Progenitor cell of endocrine pancreas (in vitro differentiated cells): ENCODE data around the gene ATXN7L1. TPM values are rescaled to one million over a fixed set of nuclear protein-coding genes. Genes with fewer than 3 reads are reported as not detected.

Experiments
- DNase-seq: peaks from one replicate; pipeline ENCODE4 v3.0.0; 2021; ENCODE audit warnings: low spot score; ENCODE audit not compliant: unreplicated experiment
- H3K27ac Mint-ChIP-seq: 2 replicates; pipeline ENCODE4 v1.8.0; 2021; ENCODE audit warnings: mild to moderate bottlenecking, moderate library complexity, mixed read lengths
- H3K27me3 Mint-ChIP-seq: 2 replicates; pipeline ENCODE4 v1.8.0; 2021; ENCODE audit warnings: mixed read lengths
- H3K36me3 Mint-ChIP-seq: 2 replicates; pipeline ENCODE4 v1.8.0; 2022; ENCODE audit warnings: mixed read lengths; ENCODE audit not compliant: insufficient read depth
- H3K4me1 Mint-ChIP-seq: 2 replicates; pipeline ENCODE4 v1.8.0; 2021; ENCODE audit warnings: low read depth, mixed read lengths
- H3K4me3 Mint-ChIP-seq: 2 replicates; pipeline ENCODE4 v1.8.0; 2021; ENCODE audit warnings: low read depth, mild to moderate bottlenecking, moderate library complexity, mixed read lengths
- H3K9me3 Mint-ChIP-seq: 2 replicates; pipeline ENCODE4 v1.8.0; 2021; ENCODE audit warnings: low read depth, mixed read lengths
- CTCF ChIP-seq: fragments of 200-600 bp; sonication (generic); IDR thresholded peaks from one replicate; pipeline ENCODE4 v1.5.0; 2021; ENCODE audit warnings: antibody characterized with exemption, mild to moderate bottlenecking; ENCODE audit not compliant: unreplicated experiment
- total RNA-seq: library from RNA; stranded (reverse); gene quantifications from 2 replicates; pipeline ENCODE4 v1.2.1, GENCODE V29; 2021

The ATXN7L1 gene
- total RNA-seq, 1 donor from 2014 or later: 18.3 TPM

- H3K27me3 Mint-ChIP-seq: peaks cover 64% of the 10 kb centered on the region
- DNase-seq: no peak
- peak overlapping the region; percentile 6 for H3K27ac Mint-ChIP-seq
- no peak overlapping the region for H3K4me3 Mint-ChIP-seq
- no peaks in the 10 kb centered on the region for H3K9me3 Mint-ChIP-seq
- no peak for TF ChIP-seq CTCF
- H3K36me3 Mint-ChIP-seq: peaks cover 13% of the 10 kb centered on the region
- H3K4me1 Mint-ChIP-seq: peaks cover 28% of the 10 kb centered on the region
Measured at GRCh38 chr7:105816954-105817615, 59.3 kb downstream of the ATXN7L1 start.

DNA sequence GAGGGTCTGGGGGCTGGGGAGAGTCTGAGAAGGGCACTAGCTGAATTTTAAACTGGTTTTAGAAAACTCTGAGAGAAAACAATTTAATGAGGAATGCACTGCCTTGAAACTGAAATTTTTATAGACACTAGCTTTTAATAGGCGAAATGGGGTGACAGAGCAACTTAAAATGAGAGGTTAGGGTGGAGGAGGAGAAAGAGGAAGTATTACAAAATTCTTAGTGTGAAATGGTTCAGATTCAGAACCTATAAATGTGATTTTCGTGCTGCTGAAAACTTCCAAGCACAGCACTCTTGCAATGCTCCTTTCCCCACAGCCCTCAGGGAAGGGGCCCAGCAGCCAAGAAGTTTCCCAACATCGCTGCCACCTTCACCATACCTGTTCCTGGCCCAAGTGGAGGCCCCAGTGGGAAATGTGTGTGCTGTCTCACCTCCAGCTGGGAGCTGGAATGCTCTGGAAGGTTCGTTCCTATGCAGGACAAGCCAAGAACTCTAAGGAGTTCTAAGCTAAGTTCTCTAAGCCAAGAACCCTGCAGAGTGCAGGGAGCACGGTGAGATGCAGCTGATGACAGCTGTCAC lies 60.0 kb downstream of the ATXN7L1 start:
- Mint-ChIP-seq H3K27me3 (peaks cover 64% of the 10 kb centered on the region), H3K9me3 (no peaks in the 10 kb centered on the region), H3K4me3 (no peak overlapping the region), H3K27ac (no peak overlapping the region), H3K4me1 (peaks cover 28% of the 10 kb centered on the region), H3K36me3 (peaks cover 13% of the 10 kb centered on the region)
- TF ChIP-seq CTCF: no peak
- no peak for DNase-seq

GRCh38 chr7:105815576-105815975 lies 60.8 kb downstream of the ATXN7L1 start:
- no peak overlapping the region for H3K27ac Mint-ChIP-seq
- H3K4me1 Mint-ChIP-seq: peaks cover 30% of the 10 kb centered on the region
- TF ChIP-seq CTCF: no peak
- H3K4me3 Mint-ChIP-seq: no peak overlapping the region
- DNase-seq: no peak
- H3K36me3 Mint-ChIP-seq: peaks cover 16% of the 10 kb centered on the region
- H3K9me3 Mint-ChIP-seq: no peaks in the 10 kb centered on the region
- peaks cover 66% of the 10 kb centered on the region for H3K27me3 Mint-ChIP-seq

DNA sequence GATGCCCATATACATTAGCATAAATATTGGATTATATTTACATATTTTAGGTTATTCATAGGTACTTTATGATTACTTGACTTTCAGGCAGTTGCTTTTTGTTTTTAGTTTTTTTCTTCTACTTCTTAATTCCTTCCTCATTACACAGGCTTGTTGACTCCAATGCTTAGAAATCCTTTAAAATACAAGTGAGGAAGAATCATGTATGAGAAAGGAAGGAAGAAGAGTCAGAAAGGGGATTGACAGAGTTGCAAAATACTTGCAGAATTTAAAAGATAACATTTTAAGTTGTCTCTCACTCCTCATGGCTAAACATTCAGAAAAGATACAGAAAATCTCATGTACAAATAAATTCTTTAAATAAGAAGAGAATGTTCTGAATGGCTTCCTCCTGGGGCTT lies 61.9 kb downstream of the ATXN7L1 start:
- Mint-ChIP-seq H3K27me3 (peaks cover 64% of the 10 kb centered on the region), H3K9me3 (no peaks in the 10 kb centered on the region), H3K4me3 (no peak overlapping the region), H3K27ac (no peak overlapping the region), H3K36me3 (peaks cover 15% of the 10 kb centered on the region), H3K4me1 (peaks cover 30% of the 10 kb centered on the region)
- TF ChIP-seq CTCF: no peak
- no peak for DNase-seq

DNA sequence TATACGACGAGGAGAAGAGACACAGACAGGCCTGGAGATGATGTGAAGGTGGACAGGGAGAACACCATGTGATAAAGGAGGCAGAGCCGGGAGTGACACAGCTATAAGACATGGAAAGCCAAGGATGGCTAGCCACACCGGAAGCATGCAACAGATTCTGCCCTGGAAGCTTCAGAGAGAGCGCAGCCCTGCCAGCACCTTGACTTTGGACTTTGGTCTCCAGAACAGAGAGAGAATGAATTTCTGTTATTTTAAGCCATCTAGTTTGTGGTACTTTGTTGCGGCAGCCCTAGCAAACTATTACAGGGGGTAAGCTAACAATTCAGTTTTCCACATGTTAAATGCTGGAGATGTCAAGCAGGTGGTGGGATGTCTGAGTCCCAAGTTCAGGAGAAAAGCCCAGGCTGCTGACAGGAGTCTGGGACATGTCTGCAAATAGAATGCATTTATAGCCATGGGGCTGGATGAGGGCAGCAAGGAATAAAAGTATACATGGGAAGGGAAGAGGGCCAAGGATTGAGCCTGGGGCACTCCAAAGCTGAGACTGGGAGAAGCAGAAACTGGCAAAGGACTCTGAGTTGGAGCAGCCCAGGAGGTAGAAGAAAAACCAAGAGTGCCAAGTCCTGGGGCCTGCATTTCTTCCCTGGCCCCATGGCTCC lies 65.1 kb downstream of the ATXN7L1 start:
- peaks cover 23% of the 10 kb centered on the region for H3K4me1 Mint-ChIP-seq
- DNase-seq: no peak
- no peak overlapping the region for H3K27ac Mint-ChIP-seq
- peaks cover 15% of the 10 kb centered on the region for H3K36me3 Mint-ChIP-seq
- H3K4me3 Mint-ChIP-seq: no peak overlapping the region
- no peaks in the 10 kb centered on the region for H3K9me3 Mint-ChIP-seq
- peaks cover 92% of the 10 kb centered on the region for H3K27me3 Mint-ChIP-seq
- no peak for TF ChIP-seq CTCF
